ENCODE results near the gene CD44. TPM values are rescaled to one million over a fixed set of nuclear protein-coding genes. Genes with fewer than 3 reads are reported as not detected.

The CD44 gene
- total RNA-seq, 2 donors from 2014 or later, result 321 to 613 TPM

DNA sequence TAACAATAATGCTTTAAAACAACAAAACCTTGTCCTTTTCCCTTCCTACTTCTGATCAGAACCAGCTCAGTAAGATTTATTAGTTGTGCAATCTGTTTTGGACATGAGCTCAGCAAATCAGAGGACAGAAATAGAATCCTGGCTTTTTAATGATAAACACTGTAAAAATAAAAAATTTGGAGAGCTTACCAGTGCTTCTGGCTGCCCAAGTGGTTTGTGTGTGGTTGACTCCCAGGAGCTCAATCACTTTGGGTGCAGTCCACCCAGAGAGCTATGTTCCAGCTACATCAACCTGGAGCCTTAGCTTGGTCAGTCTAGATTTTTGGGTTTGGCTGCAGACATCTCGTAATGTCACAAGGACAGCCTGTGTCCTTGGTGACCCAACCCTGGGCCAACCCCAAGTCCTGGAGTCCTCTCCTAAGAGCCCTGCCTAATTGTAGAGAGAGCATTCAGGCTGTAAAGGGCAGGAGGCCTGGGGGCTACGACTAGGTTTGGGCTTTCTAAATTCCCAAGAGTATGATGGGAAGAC lies 28.5 kb downstream of the CD44 start:
- peaks cover 67 to 89% of the 10 kb centered on the region in 2 donors for H3K4me1 ChIP-seq (ENCODE audit: control insufficient read depth in 1 of 2, low read depth in 2 of 2)
- no peaks in the 10 kb centered on the region for H3K27me3 ChIP-seq (replicated peaks; ENCODE audit: insufficient read depth)
- peak overlapping the region; percentile 16 for H3K4me3 ChIP-seq
- no peaks in the 10 kb centered on the region for H3K36me3 ChIP-seq
- no peak for TF ChIP-seq CTCF (IDR thresholded peaks at IDR 0.05)
- ATAC-seq (ENCODE audit: insufficient number of reproducible peaks, low FRiP score, low read depth), result peak; percentile 26
- no peaks in the 10 kb centered on the region for H3K9me3 ChIP-seq
- H3K27ac ChIP-seq, result peak overlapping the region; percentile 80 to 81
- no peak for DNase-seq (ENCODE audit: low spot score)

DNA sequence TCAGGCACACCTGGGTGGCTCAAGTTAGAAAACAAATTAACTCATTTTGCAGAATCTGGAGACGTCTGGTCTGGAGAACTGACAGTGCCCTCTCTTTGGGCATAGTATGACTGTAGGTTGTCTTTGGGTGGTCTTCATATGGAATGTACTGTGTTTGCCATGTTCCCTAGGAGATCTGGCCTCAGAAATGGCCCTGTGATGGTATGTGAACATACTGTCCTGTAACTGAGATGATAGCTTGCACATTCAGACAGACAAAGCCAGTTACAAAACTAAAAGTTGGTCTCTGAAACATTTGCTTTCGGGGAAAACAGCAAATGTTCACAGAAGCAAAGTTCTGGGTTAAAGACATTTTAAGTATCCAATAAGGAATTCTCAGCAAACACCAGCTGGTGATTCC lies 29.7 kb downstream of the CD44 start:
- no peak for TF ChIP-seq CTCF (IDR thresholded peaks at IDR 0.05)
- H3K9me3 ChIP-seq, result no peaks in the 10 kb centered on the region
- no peak for DNase-seq (ENCODE audit: low spot score)
- H3K27me3 ChIP-seq (replicated peaks; ENCODE audit: insufficient read depth), result no peaks in the 10 kb centered on the region
- no peak overlapping the region for H3K4me3 ChIP-seq
- H3K27ac ChIP-seq, result peak overlapping the region; percentile 80 to 81
- ATAC-seq (ENCODE audit: insufficient number of reproducible peaks, low FRiP score, low read depth), result no peak
- H3K36me3 ChIP-seq, result no peaks in the 10 kb centered on the region
- H3K4me1 ChIP-seq (ENCODE audit: control insufficient read depth in 1 of 2, low read depth in 2 of 2), result peaks cover 67 to 88% of the 10 kb centered on the region in 2 donors

DNA sequence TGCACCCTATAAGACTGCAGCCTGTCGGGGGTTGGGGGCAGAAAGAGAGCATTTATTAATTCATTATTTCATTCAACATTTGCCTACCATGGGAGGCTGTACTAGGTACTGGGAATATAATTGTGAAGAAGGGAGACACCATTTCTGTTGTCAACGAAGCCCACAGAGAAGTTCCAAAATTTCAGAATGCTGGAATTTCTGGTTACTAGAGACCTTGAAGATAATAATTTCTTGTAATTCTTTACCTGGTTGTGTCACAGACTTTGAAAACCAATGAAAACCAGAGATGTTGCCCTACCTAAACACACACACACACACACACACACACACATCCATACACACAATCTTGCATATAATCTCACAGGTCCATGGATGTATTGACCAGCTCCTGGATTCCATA lies 30.1 kb downstream of the CD44 start:
- H3K36me3 ChIP-seq, result no peaks in the 10 kb centered on the region
- H3K9me3 ChIP-seq, result no peaks in the 10 kb centered on the region
- no peak for ATAC-seq (ENCODE audit: insufficient number of reproducible peaks, low FRiP score, low read depth)
- H3K4me1 ChIP-seq (ENCODE audit: control insufficient read depth in 1 of 2, low read depth in 2 of 2), result peaks cover 67 to 88% of the 10 kb centered on the region in 2 donors
- no peaks in the 10 kb centered on the region for H3K27me3 ChIP-seq (replicated peaks; ENCODE audit: insufficient read depth)
- H3K27ac ChIP-seq, result peak overlapping the region; percentile 80 to 81
- TF ChIP-seq CTCF (IDR thresholded peaks at IDR 0.05), result no peak
- no peak for DNase-seq (ENCODE audit: low spot score)
- no peak overlapping the region for H3K4me3 ChIP-seq

GRCh38 chr11:35169754-35170153 lies 30.8 kb downstream of the CD44 start:
- Histone ChIP-seq H3K9me3 (no peaks in the 10 kb centered on the region), H3K4me1 (ENCODE audit: control insufficient read depth in 1 of 2, low read depth in 2 of 2) (peaks cover 67 to 88% of the 10 kb centered on the region in 2 donors), H3K27ac (peak overlapping the region; percentile 66 to 68), H3K27me3 (replicated peaks; ENCODE audit: insufficient read depth) (no peaks in the 10 kb centered on the region), H3K36me3 (no peaks in the 10 kb centered on the region), H3K4me3 (no peak overlapping the region)
- TF ChIP-seq CTCF (IDR thresholded peaks at IDR 0.05), result no peak
- ATAC-seq (ENCODE audit: insufficient number of reproducible peaks, low FRiP score, low read depth), result no peak
- DNase-seq (ENCODE audit: low spot score), result no peak

GRCh38 chr11:35170503-35170902 lies 31.5 kb downstream of the CD44 start:
- ATAC-seq (ENCODE audit: insufficient number of reproducible peaks, low FRiP score, low read depth), result no peak
- H3K9me3 ChIP-seq, result no peaks in the 10 kb centered on the region
- H3K36me3 ChIP-seq, result no peaks in the 10 kb centered on the region
- no peaks in the 10 kb centered on the region for H3K27me3 ChIP-seq (replicated peaks; ENCODE audit: insufficient read depth)
- peaks cover 70 to 88% of the 10 kb centered on the region in 2 donors for H3K4me1 ChIP-seq (ENCODE audit: control insufficient read depth in 1 of 2, low read depth in 2 of 2)
- TF ChIP-seq CTCF (IDR thresholded peaks at IDR 0.05), result no peak
- peak overlapping the region; percentile 66 to 68 for H3K27ac ChIP-seq
- no peak for DNase-seq (ENCODE audit: low spot score)
- H3K4me3 ChIP-seq, result no peak overlapping the region

All from thoracic aorta (tissue), 2 donors.